Brain microvascular endothelial cell (primary cell): Measurements from ENCODE around the gene CETP.
"Not testable (repeated sequence)": the region's sequence is repeated elsewhere in the genome, so short reads cannot be mapped to it uniquely, and the experiment has no call there.

Experiments used
- DNase-seq: peaks from one replicate; pipeline ENCODE4 v3.0.0-alpha.2; 2020
- H3K27ac ChIP-seq: fragments of 250-450 bp; sonication (Bioruptor Pico); 2 replicates; pipeline ENCODE4 v1.5.1; 2020; ENCODE audit warnings: mild to moderate bottlenecking, moderate library complexity
- H3K27me3 ChIP-seq: fragments of 250-450 bp; sonication (Bioruptor Pico); replicated peaks from 2 replicates; pipeline ENCODE4 v1.5.1; 2020; ENCODE audit warnings: mild to moderate bottlenecking
- H3K36me3 ChIP-seq: fragments of 250-450 bp; sonication (Bioruptor Pico); replicated peaks from 2 replicates; pipeline ENCODE4 v1.5.1; 2020; ENCODE audit warnings: mild to moderate bottlenecking
- H3K4me3 ChIP-seq: 2 replicates; pipeline ENCODE4 v1.5.1; 2011; ENCODE audit warnings: low read depth, mild to moderate bottlenecking, control low read depth, low read length, moderate library complexity
- CTCF ChIP-seq: IDR thresholded peaks from 2 replicates; pipeline ENCODE4 v1.5.1; 2011; ENCODE audit warnings: low read depth, mild to moderate bottlenecking, moderate library complexity, low read length, control low read depth, inconsistent platforms; ENCODE audit errors: missing control alignments
- in situ Hi-C: cut with HindIII; loops from 2 replicates; pipeline ENCODE4 v1.10.0; 2017; ENCODE audit warnings: low sequenced_read_pairs, low pct_ligation_motif_present

Gene CETP

GRCh38 chr16:56988161-56988947 is 26.6 kb downstream of the CETP start:
- Histone ChIP-seq H3K27me3 (no peaks in the 10 kb centered on the region), H3K27ac (no peak overlapping the region), H3K36me3 (no peaks in the 10 kb centered on the region), H3K4me3 (peak overlapping the region; percentile 82)
- no peak for DNase-seq
- in situ Hi-C loops = no loop called here
- no peak for TF ChIP-seq CTCF

- no peaks in the 10 kb centered on the region for H3K36me3 ChIP-seq
- DNase-seq = peak; percentile 70
- no peak for TF ChIP-seq CTCF
- in situ Hi-C loops = no loop called here
- H3K27me3 ChIP-seq = no peaks in the 10 kb centered on the region
- H3K4me3 ChIP-seq = peak within 1 kb of the TSS; percentile 82
- peak within 1 kb of the TSS; percentile 76 for H3K27ac ChIP-seq
These were observed 27.5 kb downstream of the CETP start, which contains the start of gene NLRC5 for GRCh38 chr16:56988948-56989945. Gene NLRC5 (plus strand): TSS chr16:56989557. CDS start chr16:57020713, 31,156 bp downstream.

GRCh38 chr16:56989988-56990387 is 28.2 kb downstream of the CETP start:
- peak overlapping the region; percentile 82 for H3K4me3 ChIP-seq
- in situ Hi-C loops = no loop called here
- DNase-seq = no peak

GRCh38 chr16:56990407-56991286 is 28.9 kb downstream of the CETP start:
- in situ Hi-C loops = no loop called here
- peak overlapping the region; percentile 82 for H3K4me3 ChIP-seq
- no peak for TF ChIP-seq CTCF
- no peak for DNase-seq
- H3K27me3 ChIP-seq = no peaks in the 10 kb centered on the region
- no peaks in the 10 kb centered on the region for H3K36me3 ChIP-seq
- no peak overlapping the region for H3K27ac ChIP-seq

More at GRCh38 chr16:56989988-56990387, 28.2 kb downstream of the CETP start:
- Histone ChIP-seq H3K36me3 (no peaks in the 10 kb centered on the region), H3K27ac (peak overlapping the region; percentile 76), H3K27me3 (no peaks in the 10 kb centered on the region)
- no peak for TF ChIP-seq CTCF

- H3K27ac ChIP-seq, H3K4me3 ChIP-seq: not testable (repeated sequence)
These were observed 30.7 kb downstream of the CETP start for GRCh38 chr16:56992431-56992830.

More at GRCh38 chr16:56992431-56992830, 30.7 kb downstream of the CETP start:
- H3K36me3 ChIP-seq, H3K27me3 ChIP-seq, DNase-seq, in situ Hi-C loops: not testable (repeated sequence)
